8988T (cell line): Measurements from ENCODE around the gene RHOH.

ENCODE experiments used
- DNase-seq: peaks from one replicate; pipeline ENCODE4 v3.0.0; 2011

The RHOH gene

DNA sequence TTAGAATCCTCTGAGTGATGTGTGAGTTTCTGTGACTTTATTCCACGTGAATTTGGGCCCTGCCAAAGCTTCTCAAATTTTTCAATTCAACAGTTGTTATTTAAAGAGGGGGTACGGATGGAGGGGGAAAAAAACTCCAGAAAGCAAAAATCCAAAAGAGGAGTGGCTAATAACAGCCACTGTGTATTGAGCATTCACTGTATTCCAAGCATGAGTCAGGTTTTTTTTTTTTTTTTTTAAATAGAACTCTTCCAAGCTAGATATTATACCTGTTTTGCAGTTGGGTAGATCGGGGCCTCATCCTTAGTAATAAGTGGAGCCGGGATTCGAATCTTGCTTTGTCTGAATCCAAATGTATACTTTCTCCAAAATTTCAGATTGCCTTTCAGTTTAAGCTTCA lies 6.4 kb upstream of the RHOH start:
- DNase-seq: no peak

GRCh38 chr4:40190880-40191815 lies 5.7 kb upstream of the RHOH start:
- no peak for DNase-seq

DNA sequence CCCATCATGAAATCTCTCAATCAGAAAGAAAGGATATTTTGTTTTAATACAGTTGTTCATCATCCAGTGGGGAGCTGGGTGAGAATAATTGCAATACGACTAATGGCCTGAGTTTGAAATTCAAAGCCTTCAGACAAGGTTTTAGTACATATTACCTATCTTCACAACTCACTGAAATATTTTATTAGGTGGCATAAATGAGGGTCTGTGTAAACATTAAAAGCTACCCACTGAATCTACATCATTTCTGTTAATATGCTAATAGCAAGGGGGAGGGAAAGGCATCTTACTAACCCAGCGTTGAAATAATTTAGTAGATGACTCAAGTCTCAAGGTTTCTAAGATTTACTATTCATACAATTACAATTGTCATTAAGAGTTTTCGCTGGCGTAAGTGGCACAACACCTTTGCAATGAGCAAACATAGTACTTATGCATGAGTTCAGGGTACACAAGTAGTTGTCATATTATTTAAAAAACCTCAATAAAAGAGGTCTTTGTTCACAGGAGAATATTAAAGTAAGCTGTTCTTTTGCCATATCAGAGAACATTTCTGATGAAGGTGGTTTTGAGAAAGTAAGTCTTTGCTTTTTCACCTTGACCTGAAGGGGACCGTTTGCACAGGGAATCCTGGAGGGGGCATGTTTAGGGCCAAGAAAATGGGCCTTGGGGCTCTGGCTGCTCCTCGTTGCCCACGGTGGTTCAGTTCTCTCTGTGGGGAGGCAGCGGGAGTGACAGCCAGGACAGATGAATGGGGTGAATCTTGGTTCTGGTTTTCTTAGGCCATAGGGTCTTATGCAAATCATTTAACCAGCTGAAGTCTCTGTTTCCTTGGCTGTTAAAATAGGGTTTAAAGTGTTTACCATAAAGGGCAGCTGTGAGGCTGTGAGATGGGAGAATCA lies 4.5 kb upstream of the RHOH start:
- no peak for DNase-seq

- no peak for DNase-seq
These were observed 3.7 kb upstream of the RHOH start for GRCh38 chr4:40193016-40193571.

DNA sequence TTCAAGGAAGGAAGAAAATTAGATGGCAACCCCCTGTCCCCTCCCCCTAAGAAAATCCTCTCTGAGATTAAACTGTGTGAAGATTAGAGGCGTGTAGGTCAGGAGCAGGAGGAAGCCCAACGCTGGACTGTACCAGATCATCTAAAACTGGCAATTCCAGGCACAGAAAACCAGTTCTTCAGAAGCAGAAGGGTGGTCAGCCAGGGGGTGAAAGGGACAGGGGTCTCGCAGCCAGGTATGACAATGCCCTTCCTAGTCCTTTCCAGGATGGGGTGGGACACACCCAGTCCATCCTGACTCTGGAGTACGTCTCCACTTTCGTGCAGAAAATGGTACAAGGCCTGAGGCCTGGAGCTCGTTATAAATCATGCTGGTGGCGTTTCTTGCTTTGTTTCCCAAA lies 3.3 kb upstream of the RHOH start:
- no peak for DNase-seq

GRCh38 chr4:40194602-40195161 lies 2.1 kb upstream of the RHOH start:
- DNase-seq: no peak

DNA sequence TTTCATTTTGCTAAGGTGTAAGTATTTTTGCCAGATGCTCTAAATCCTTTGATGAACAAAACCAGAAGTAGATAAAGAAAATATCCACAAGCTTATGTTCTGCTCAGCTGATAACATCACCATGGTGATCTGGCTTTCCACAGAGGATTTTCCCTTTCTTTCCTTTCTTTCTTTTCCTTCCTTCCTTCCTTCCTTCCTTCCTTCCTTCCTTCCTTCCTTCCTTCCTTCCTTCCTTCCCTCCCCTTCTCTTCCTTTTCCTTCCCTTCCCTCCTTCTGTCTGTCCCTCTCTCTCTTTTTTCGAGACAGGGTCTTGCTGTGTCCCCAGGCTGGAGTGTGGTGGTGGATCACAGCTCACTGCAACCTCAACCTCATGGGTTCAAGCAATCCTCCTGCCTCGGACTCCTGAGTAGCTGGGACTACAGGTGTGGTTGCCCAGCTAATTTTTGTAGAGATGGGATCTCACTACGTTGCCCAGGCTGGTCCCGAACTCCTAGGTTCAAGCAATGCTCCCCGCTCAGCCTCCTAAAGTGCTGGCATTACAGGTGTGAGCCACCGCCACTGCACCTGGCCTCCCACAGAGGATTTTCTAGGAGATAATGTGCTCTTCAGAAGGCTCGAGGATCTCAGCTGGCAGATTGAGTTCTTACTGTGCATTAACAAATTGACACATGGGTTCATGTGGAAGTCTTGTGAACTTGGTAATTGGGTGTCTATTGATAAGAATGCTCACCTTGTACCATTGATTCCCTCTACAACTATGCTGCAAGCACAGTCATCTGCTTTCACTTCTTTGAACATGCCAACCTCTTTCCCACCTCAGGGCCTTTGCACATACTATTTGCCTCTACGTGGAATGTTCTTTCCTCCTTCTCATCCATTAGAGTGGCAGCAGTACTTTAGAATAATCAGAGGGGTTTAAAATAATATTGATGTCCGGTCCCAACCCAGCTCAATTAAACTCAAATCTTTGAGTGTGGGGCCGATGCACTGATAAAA lies 1.4 kb upstream of the RHOH start:
- DNase-seq: no peak

DNA sequence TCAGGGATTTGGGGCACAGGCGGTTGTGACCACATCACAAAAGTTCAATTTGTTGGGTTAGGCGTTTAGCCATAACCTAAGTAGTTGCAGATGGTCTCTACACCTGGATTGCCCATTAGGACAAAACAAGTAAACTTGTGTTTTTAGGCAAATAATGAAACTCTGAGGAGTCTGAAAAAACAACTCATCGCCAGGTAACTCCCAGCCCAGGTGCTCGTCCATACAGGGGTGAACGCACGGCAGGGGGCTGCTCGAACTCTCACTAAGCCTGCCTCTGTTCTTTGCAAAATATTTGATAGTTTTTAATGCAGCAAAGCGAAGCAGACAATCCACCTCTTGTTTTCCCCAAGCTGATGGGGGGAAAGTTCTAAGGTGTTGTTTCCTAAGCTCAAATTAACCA lies 559 bp upstream of the RHOH start:
- no peak for DNase-seq

GRCh38 chr4:40197879-40198689 lies 1.3 kb downstream of the RHOH start:
- no peak for DNase-seq

GRCh38 chr4:40199179-40199670 lies 2.4 kb downstream of the RHOH start:
- DNase-seq: no peak

GRCh38 chr4:40199999-40200874 lies 3.4 kb downstream of the RHOH start:
- DNase-seq: no peak

DNA sequence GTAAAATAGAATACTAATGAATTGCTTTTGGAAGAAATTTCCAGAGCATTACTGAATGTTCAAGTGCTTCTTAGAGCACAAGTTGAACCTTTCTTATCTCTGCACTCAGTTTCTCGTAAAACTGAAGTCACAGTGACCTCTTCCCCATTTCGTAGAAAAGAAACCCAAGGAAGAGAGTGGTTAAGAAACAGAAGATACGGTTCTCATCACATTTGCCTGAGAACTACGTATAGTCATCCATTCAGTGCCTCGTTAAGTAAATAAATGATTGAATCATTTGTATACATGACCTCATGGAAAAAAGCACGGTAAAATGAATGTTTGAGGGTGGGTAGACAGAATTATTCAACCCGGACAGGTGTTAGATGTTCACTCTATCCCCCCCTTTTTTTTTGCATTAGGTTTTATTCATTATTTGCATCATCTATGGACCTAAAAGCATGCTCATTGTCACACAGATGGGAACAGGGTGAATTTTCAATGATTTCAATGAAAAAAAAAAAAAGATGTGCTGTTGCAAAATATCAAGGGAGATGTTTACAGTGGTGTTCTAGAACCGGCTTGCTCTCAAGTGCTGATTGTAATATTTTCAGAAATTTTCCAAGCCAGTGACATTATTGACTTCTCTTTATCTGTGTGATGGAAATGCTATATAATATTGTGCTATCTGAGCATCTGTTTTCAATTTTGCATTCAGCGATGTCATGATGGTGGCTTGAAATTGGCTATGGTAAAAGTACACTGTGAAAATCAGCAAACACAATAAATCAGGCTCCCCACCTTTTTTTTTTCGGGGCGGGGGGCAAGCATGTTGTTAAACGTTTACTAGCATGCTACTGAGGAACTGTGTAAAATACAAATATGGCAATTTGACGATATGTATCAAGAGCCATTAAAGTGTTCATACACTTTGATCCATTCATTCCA lies 4.3 kb downstream of the RHOH start:
- DNase-seq: no peak

- DNase-seq: no peak
These were observed 5.1 kb downstream of the RHOH start for GRCh38 chr4:40201898-40202297.

- no peak for DNase-seq
These were observed 5.6 kb downstream of the RHOH start for GRCh38 chr4:40202474-40202873.

DNA sequence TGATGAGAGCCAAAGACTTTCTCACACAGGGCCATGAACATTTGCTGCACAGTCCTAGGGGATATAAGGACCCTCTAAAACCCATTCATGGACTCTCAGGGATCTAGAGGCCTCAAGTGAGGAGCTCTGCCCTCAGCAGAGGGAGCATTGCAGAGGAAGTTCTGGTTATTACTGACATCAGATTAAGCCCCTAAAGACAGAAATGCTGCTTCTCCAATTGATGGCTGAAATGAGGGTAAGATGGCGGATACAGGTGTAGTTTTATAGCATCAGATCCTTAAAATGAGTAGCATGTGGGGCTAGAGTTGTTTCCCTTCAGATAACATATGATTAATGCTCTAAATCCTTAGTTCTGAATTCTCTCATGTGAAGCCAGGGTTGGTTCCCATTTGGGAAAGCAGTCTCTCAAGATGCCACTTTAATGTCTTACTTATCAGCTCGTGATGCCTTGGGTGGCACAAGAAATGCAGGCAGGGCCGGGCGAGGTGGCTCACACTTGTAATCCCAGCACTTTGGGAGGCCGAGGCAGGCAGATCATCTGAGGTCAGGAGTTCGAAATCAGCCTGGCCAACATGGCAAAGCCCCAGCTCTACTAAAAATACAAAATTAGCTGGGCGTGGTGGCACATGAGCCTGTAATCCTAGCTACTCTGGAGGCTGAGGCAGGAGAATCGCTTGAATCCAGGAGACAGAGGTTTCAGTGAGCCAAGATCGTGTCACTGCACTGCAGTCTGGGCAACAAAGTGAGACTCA lies 7.9 kb downstream of the RHOH start:
- DNase-seq: no peak

DNA sequence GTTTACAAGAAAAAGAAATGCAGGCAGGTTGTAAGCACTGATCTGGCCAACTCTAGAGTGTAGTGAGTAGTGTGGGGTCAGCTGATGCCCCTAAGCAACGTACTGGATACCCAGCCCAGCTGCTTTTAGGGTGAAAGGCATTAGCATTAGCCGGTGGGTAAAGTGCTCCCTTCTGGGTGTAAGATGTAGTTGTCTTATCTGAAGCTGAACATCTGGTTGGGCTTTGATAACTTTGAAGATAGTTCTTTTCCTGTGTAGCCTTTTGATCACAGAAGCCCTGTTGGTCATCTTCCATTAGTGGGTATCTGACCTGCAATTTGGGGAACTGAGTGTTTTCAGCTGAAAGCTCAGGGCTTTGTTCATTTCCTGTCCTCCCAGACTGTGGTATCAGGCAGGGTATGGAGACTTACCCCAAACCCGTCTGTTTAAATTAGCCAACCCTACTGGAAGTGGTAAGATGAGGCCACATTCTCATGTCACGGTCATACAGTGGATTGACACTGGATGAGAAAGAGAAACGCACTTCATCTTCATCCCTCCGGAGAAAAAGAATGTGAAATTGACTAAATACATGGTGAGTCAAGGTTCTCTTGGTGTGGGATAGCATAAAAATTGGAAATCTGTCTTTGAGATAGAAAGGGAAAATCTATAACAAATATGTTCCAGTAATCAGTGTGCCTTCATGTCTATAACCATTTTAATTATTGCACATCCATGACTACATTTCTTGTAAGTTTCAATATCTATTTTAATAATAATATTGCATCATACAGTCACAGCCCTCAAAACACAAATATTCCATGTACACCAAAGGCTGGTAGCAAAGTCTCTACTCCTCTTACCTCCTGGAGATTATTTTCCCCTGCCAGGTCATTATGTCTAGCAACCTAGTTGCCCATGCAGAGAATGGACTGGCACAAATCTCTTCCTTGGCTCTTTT lies 8.7 kb downstream of the RHOH start:
- DNase-seq: no peak

- no peak for DNase-seq
These were observed 9.6 kb downstream of the RHOH start for GRCh38 chr4:40206426-40206825.
